ENCODE results near the gene CDH10.

CDH10 gene

DNA sequence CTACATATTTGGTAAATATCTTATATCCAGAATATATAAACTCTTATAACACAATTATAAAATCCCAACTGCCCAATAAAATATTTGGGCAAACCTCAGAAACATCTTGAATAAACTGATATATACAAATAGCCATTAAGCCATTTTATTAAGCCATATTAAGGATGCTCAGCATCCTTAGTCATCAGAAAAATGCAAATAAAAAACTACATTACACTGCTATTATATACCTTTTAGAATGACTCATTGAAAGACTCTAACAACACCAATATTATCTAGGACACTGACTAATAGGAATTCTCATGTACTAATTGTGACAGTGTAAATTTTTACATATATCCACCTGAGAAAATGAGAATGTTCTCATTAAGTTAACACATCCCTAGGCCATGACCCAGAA, 77.8 kb downstream of the CDH10 start:
- H3K4me3 Mint-ChIP-seq: no peak overlapping the region
- H3K36me3 Mint-ChIP-seq (ENCODE audit: low read depth): no peaks in the 10 kb centered on the region
- no peaks in the 10 kb centered on the region for H3K9me3 Mint-ChIP-seq
- H3K27ac Mint-ChIP-seq: no peak overlapping the region
- H3K4me1 Mint-ChIP-seq (ENCODE audit: low read depth): no peaks in the 10 kb centered on the region
- no peaks in the 10 kb centered on the region for H3K27me3 Mint-ChIP-seq
- intact Hi-C loops (cut with micrococcal nuclease): no loop called here

DNA sequence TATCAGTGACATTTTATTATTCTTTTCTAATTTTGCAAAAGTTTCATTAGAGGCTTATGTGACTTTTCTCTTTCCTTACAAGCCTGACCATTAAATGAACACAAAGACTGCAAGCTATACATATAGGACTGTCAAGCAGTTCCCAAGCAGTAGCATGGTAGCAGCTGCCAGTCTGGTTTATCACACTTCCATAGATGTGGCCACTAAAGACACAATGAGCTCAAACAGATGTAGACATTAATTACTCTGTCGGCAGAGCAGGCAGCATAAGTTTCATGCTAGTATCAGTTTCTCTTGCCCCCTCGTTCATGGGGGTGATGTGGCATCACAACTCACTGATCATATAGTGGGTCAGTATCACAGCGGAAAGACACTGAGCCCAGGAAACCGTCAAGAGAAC, 89.5 kb downstream of the CDH10 start:
- Mint-ChIP-seq H3K9me3 (no peaks in the 10 kb centered on the region), H3K27ac (no peak overlapping the region), H3K36me3 (ENCODE audit: low read depth) (no peaks in the 10 kb centered on the region), H3K27me3 (no peaks in the 10 kb centered on the region), H3K4me3 (no peak overlapping the region), H3K4me1 (ENCODE audit: low read depth) (no peaks in the 10 kb centered on the region)
- intact Hi-C loops (cut with micrococcal nuclease): no loop called here

DNA sequence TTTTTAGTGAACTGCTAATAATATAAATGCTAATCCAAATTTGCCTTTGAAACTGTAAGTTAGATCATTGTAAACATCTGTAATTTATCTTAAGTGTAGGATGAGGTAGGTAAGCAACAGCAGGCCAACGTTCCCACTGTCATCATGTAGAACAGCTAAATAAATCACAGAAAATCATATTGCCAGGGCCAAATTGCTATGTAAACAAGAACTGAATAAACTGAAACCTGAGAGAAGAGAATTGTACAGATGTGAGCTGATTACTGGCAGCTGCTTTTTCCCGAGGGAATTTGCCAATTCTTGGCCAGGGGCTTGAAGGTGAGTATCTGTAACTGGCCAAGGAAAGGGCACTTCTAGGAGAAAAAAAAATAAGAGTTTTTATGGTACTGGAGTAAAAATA, 97.6 kb downstream of the CDH10 start:
- no peak overlapping the region for H3K4me3 Mint-ChIP-seq
- no peaks in the 10 kb centered on the region for H3K36me3 Mint-ChIP-seq (ENCODE audit: low read depth)
- H3K27me3 Mint-ChIP-seq: no peaks in the 10 kb centered on the region
- H3K4me1 Mint-ChIP-seq (ENCODE audit: low read depth): no peaks in the 10 kb centered on the region
- H3K27ac Mint-ChIP-seq: no peak overlapping the region
- H3K9me3 Mint-ChIP-seq: peaks cover 9% of the 10 kb centered on the region
- intact Hi-C loops (cut with micrococcal nuclease): no loop called here

DNA sequence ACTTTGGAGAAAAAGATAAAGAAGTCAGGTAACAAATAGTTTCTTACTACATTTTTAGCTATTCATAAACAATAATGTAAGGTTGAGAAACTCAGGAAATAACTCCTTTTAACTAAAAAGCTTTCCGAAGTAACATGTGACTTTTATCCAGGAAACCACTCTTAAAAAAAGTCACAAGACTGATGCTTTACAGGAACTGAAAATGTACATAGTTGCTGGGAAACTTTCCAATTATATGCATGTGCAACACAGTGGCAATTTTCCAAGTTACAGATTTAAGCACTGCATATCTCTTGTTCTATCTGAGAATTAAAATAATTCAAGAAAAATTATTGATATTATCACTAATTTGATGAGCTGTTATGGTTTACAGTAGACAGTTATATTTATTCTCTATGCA, 105.2 kb downstream of the CDH10 start:
- H3K27ac Mint-ChIP-seq: no peak overlapping the region
- no peaks in the 10 kb centered on the region for H3K36me3 Mint-ChIP-seq (ENCODE audit: low read depth)
- no peaks in the 10 kb centered on the region for H3K4me1 Mint-ChIP-seq (ENCODE audit: low read depth)
- H3K9me3 Mint-ChIP-seq: peaks cover 9% of the 10 kb centered on the region
- intact Hi-C loops (cut with micrococcal nuclease): no loop called here
- no peaks in the 10 kb centered on the region for H3K27me3 Mint-ChIP-seq
- no peak overlapping the region for H3K4me3 Mint-ChIP-seq

DNA sequence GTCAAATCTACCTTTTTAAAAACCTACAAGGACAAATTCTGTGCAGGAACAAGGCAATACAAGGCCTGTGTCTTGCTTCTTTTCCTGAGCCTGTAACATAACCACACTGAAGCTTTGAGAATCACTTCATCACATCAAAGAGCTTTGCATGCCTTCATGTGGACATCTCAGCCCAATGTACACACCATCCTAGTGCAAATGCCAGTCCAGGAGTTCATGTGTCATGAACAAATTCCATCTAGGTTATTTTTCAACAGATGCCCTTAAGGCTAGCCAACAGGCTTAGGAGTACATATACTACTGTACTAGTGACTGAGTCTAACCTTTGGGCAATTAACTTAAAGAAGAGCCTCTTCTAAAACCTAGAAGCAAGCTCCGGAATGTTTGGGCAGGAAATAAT, 106.4 kb downstream of the CDH10 start:
- Mint-ChIP-seq H3K4me1 (ENCODE audit: low read depth) (no peaks in the 10 kb centered on the region), H3K27ac (no peak overlapping the region)
- intact Hi-C loops (cut with micrococcal nuclease): no loop called here

DNA sequence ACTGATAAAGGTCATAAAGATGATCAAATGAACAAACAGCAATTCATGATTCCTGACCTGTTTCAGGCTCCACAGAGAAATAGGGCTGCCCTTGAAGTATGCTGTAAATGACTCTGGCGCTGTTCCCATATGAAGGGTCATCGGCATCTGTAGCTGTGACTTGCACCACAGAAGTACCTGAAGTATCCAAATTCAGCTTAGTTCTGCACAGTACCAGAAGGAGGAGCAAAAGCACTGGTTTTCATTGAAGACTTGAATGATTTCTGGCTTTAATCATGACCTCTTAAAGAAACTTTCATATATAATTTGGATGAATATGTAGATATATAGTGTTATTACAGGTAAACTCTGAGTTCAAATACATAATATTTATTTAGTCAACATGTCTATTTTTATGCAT, 109.1 kb downstream of the CDH10 start:
- Mint-ChIP-seq H3K36me3 (ENCODE audit: low read depth) (no peaks in the 10 kb centered on the region), H3K4me3 (no peak overlapping the region), H3K27me3 (no peaks in the 10 kb centered on the region), H3K9me3 (no peaks in the 10 kb centered on the region), H3K4me1 (ENCODE audit: low read depth) (no peaks in the 10 kb centered on the region), H3K27ac (no peak overlapping the region)
- intact Hi-C loops (cut with micrococcal nuclease): no loop called here

More for the DNA sequence above, 106.4 kb downstream of the CDH10 start:
- no peaks in the 10 kb centered on the region for H3K36me3 Mint-ChIP-seq (ENCODE audit: low read depth)
- no peak overlapping the region for H3K4me3 Mint-ChIP-seq
- no peaks in the 10 kb centered on the region for H3K27me3 Mint-ChIP-seq
- peaks cover 1% of the 10 kb centered on the region for H3K9me3 Mint-ChIP-seq

DNA sequence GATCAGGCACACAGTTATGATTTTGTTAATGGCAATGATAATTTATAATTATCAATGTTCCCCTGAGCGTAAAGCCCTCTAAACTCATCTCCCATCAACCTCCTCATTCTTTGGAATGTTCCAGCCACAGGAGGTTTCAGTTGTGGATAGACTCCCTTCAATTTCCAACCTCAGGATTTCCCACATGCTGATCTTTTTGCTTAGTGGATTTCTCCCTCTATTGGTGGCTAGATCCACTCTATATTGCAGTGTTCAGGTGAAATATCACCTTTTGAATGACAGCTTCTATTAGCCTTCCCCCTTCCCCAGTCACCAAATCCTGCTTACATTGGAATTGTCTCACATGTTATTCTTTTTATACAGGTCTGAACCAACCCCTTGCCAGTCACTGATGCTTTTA, 113.9 kb downstream of the CDH10 start:
- intact Hi-C loops (cut with micrococcal nuclease): no loop called here
- H3K4me1 Mint-ChIP-seq (ENCODE audit: low read depth): no peaks in the 10 kb centered on the region
- no peaks in the 10 kb centered on the region for H3K9me3 Mint-ChIP-seq
- H3K27me3 Mint-ChIP-seq: no peaks in the 10 kb centered on the region
- no peak overlapping the region for H3K27ac Mint-ChIP-seq
- no peaks in the 10 kb centered on the region for H3K36me3 Mint-ChIP-seq (ENCODE audit: low read depth)
- no peak overlapping the region for H3K4me3 Mint-ChIP-seq

DNA sequence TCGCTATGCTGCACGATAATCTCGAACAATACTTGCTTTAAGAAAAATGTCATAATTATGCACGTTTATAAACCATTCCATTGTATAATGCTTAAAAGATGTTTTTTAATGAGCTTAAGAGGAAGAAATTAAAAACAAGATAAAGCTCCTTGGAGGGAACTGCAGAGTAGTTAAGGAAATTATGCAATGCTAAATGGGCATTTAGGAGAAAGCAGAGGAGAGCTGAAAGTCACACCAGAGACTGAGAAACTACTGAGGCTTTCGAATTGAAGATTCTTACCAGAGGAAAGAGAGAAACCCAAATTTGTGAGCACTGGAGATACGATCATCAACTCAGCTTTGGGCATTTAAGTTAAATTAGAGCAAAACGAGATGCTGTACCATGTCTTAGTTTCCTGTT, 119.4 kb downstream of the CDH10 start:
- H3K27me3 Mint-ChIP-seq: no peaks in the 10 kb centered on the region
- no peak overlapping the region for H3K27ac Mint-ChIP-seq
- no peaks in the 10 kb centered on the region for H3K36me3 Mint-ChIP-seq (ENCODE audit: low read depth)
- H3K4me1 Mint-ChIP-seq (ENCODE audit: low read depth): peaks cover 5% of the 10 kb centered on the region
- H3K4me3 Mint-ChIP-seq: no peak overlapping the region
- intact Hi-C loops (cut with micrococcal nuclease): no loop called here
- H3K9me3 Mint-ChIP-seq: no peaks in the 10 kb centered on the region

DNA sequence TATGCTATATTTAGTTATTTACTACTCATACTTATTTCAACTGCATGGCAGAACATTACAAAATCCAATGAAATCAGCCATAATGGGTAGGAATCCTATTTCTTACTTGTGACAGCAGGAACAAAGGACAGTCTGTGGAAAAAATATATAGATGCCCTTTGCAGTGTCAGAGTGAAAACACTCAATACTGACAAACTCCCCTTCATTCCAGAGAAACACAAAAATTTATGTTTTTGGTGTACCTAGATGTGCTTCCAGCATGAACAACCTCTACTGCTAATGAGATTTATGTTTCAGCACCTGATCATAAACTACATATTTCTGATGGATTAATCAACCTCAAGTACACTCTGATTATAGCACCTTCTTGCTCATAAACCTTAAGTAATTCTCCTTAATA, 132.4 kb downstream of the CDH10 start:
- no peak overlapping the region for H3K27ac Mint-ChIP-seq
- H3K4me1 Mint-ChIP-seq (ENCODE audit: low read depth): peaks cover 6% of the 10 kb centered on the region
- no peak overlapping the region for H3K4me3 Mint-ChIP-seq
- peaks cover 10% of the 10 kb centered on the region for H3K9me3 Mint-ChIP-seq
- H3K27me3 Mint-ChIP-seq: no peaks in the 10 kb centered on the region
- no peaks in the 10 kb centered on the region for H3K36me3 Mint-ChIP-seq (ENCODE audit: low read depth)
- intact Hi-C loops (cut with micrococcal nuclease): no loop called here

DNA sequence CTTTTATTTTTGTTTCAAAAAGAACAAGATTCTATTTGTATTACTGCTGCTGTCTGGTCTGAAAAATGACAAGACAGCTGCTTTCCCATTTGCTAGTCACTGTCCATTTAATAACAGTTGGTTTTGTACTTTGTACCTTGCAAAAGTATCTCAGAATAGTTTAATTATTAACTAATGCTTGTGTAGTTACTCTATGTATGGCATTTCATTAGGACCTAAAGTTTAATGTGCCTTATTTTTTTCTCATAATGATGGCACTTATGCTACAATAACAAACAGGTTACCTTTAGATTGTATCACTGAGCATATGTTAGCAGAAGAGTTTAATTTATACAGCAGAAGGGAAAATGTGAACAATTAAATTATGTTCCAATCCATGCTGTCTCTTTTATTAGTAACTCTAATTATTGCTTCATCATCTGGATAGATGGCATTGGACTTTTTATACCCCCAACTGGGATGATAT, 134.2 kb downstream of the CDH10 start:
- H3K4me3 Mint-ChIP-seq: no peak overlapping the region
- no peaks in the 10 kb centered on the region for H3K36me3 Mint-ChIP-seq (ENCODE audit: low read depth)
- peaks cover 6% of the 10 kb centered on the region for H3K4me1 Mint-ChIP-seq (ENCODE audit: low read depth)
- H3K27me3 Mint-ChIP-seq: no peaks in the 10 kb centered on the region
- peaks cover 4% of the 10 kb centered on the region for H3K9me3 Mint-ChIP-seq
- intact Hi-C loops (cut with micrococcal nuclease): no loop called here
- no peak overlapping the region for H3K27ac Mint-ChIP-seq

DNA sequence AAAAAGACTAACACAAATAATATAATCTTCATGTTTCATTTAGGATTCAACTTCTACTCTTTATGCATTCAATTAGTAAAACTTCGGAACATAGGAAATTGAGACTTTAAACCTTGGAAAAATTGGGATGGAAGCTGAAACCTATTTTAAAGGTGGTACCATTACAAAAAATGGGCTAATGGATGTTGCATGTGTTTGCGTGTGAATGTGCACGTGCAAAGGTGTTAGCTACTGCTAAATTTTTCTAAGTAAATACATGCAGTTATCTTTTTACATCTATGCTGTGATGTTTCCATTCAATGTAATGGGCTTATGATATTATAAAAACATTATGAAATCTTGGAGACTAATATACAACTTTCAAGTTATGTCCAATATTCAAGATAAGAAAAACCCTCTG, 134.8 kb downstream of the CDH10 start:
- Mint-ChIP-seq H3K4me3 (no peak overlapping the region), H3K27ac (no peak overlapping the region), H3K36me3 (ENCODE audit: low read depth) (no peaks in the 10 kb centered on the region), H3K27me3 (no peaks in the 10 kb centered on the region), H3K9me3 (no peaks in the 10 kb centered on the region), H3K4me1 (ENCODE audit: low read depth) (peaks cover 6% of the 10 kb centered on the region)
- intact Hi-C loops (cut with micrococcal nuclease): no loop called here

DNA sequence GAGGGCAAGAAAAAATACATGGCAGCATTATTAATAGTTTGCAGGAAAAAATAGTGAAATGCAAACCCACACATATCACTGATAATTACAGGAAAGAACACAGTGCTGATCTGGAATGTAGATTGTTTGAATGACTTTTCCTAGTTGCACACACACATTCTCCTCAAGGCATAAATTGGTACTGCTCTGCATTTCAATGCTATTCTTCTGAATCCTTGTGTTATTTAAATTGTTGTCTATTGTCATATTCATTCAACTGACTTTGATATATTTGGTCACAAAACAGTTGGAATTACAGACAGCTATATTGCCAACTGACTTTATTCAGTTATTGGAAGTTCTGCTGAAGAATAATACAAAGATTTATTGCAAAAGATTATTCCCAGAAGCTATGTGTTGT, 139.5 kb downstream of the CDH10 start:
- Mint-ChIP-seq H3K27ac (no peak overlapping the region), H3K9me3 (no peaks in the 10 kb centered on the region), H3K36me3 (ENCODE audit: low read depth) (no peaks in the 10 kb centered on the region), H3K4me3 (no peak overlapping the region), H3K4me1 (ENCODE audit: low read depth) (no peaks in the 10 kb centered on the region), H3K27me3 (no peaks in the 10 kb centered on the region)
- intact Hi-C loops (cut with micrococcal nuclease): no loop called here

DNA sequence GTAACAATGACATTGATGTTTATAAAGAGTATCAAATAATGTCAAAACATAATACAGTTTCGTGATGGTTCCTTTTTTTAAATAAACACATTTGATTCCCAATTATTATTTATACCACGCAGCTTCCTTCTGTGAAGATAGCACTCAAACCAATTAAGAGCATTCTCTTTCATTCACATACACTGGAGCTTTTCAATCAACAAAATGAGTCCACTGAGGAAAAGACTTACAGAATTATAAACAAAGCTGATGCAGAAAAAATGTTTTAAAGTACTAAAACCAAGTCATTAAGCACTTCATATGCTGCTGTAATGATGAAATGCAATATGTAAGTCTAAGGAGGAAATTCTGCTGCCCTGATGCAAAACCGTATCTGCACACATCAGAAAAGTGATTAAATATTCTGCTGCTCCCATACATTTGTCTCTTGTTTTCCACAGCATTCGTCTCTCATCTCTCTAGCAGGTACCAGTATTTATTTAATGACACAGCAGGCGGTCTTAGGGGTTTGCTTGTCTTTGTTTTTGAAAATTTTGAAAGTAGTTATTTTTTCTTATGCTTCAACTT, 147.1 kb downstream of the CDH10 start:
- Mint-ChIP-seq H3K27ac (no peak overlapping the region), H3K27me3 (no peaks in the 10 kb centered on the region), H3K9me3 (no peaks in the 10 kb centered on the region), H3K4me1 (ENCODE audit: low read depth) (no peaks in the 10 kb centered on the region), H3K36me3 (ENCODE audit: low read depth) (no peaks in the 10 kb centered on the region), H3K4me3 (no peak overlapping the region)
- intact Hi-C loops (cut with micrococcal nuclease): no loop called here

DNA sequence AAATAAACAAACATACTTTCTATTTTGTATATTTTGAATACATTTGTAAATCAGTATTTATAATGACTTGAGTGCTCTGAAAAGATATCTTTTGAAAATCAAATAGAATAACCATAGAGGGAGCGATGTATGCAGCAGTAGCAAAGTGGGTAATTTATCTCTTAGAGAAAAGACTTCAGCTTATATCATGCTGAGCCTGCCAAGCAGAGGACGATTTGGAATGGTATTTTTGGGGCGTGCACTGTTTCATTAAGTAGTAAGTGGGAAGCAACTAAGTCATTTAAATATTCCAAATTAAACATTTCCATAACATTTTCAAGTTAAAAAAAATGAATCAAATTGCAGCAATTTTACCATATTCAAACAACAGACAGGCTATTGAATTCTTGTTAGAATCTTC, 147.6 kb downstream of the CDH10 start:
- Mint-ChIP-seq H3K4me3 (no peak overlapping the region), H3K27ac (no peak overlapping the region), H3K9me3 (no peaks in the 10 kb centered on the region), H3K36me3 (ENCODE audit: low read depth) (no peaks in the 10 kb centered on the region), H3K27me3 (no peaks in the 10 kb centered on the region), H3K4me1 (ENCODE audit: low read depth) (no peaks in the 10 kb centered on the region)
- intact Hi-C loops (cut with micrococcal nuclease): no loop called here

DNA sequence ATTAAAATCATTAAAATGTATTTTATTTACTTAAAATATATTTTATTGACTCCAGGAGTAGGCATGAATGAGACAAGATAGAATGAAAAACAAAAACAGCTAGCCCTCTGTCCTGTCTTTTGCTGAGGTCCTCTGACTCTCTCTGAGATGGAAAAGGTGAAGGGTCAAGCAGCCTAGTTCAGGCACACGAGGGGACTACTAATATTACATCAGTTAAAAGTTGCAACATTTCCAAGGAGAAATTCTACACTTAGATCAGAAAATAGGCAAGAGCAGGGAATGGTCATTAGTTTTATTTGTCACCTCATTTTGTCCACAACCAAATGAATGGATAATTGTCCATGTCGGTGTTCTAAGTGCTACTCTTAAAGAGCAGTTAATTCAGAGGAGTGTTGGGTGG, 148.5 kb downstream of the CDH10 start:
- Mint-ChIP-seq H3K27me3 (no peaks in the 10 kb centered on the region), H3K27ac (no peak overlapping the region), H3K36me3 (ENCODE audit: low read depth) (no peaks in the 10 kb centered on the region), H3K4me1 (ENCODE audit: low read depth) (no peaks in the 10 kb centered on the region), H3K4me3 (no peak overlapping the region), H3K9me3 (no peaks in the 10 kb centered on the region)
- intact Hi-C loops (cut with micrococcal nuclease): no loop called here

Measured in dendritic cell treated with granulocyte-macrophage colony-stimulating factor and Interleukin-4, amounts not matched to agents 40 ng/mL and 50 ng/mL, for 4 days (primary cell).